Mucosa of rectum (tissue), 2 donors: ENCODE measurements around the gene KDM5B.
A peak's percentile ranks its signal among the peaks of the same experiment; 100 is the strongest.

Experiments
- H3K27ac ChIP-seq, 2 donors: one replicate each; pipeline ENCODE4 v1.7.0; 2013; ENCODE audit warnings: inconsistent platforms in 2 of 2, low read depth in 2 of 2, low read length in 2 of 2
- H3K27me3 ChIP-seq, 2 donors: one replicate each; pipeline ENCODE4 v1.7.0; 2013; ENCODE audit warnings: low read length in 2 of 2; ENCODE audit not compliant: control insufficient read depth in 2 of 2, insufficient read depth in 2 of 2
- H3K36me3 ChIP-seq, 2 donors: one replicate each; pipeline ENCODE4 v1.7.0; 2013; ENCODE audit warnings: low read length in 2 of 2; ENCODE audit not compliant: control insufficient read depth in 2 of 2, insufficient read depth in 2 of 2
- H3K4me1 ChIP-seq, 2 donors: one replicate each; pipeline ENCODE4 v1.7.0; 2013; ENCODE audit warnings: low read length in 2 of 2, mild to moderate bottlenecking in 1 of 2; ENCODE audit not compliant: control insufficient read depth in 2 of 2, insufficient read depth in 2 of 2
- H3K4me3 ChIP-seq, 2 donors: one replicate each; pipeline ENCODE4 v1.7.0; 2013; ENCODE audit warnings: low read length in 2 of 2
- H3K9ac ChIP-seq, 2 donors: one replicate each; pipeline ENCODE4 v1.7.0; 2013; ENCODE audit warnings: low read length in 2 of 2, low read depth in 1 of 2, mild to moderate bottlenecking in 1 of 2
- H3K9me3 ChIP-seq, 2 donors: one replicate each; pipeline ENCODE4 v1.7.0; 2013; ENCODE audit warnings: low read length in 2 of 2; ENCODE audit not compliant: control insufficient read depth in 2 of 2
- donor health status: healthy.
- donor health status: Normal muscosa, but diverticular disease.

The KDM5B gene

DNA sequence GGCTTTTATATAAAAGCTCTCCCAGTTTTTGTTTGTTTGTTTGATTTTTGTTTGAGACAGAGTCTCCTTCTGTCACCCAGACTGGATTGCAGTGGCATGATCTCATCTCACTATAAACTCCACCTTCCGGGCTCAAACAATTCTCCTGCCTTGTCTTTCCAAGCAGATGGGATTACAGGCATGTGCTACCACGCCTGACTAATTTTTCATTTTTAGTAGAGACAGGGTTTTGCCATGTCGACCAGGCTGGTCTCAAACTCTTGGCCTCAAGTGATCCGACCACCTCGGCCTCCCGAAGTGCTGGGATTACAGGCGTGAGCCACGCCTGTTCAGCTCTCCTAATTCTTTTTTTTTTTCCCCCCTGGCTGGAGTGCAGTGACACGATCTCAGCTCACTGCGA is 6.9 kb upstream of the KDM5B start:
- H3K27me3 ChIP-seq = no peaks in the 10 kb centered on the region
- no peaks in the 10 kb centered on the region for H3K9me3 ChIP-seq
- no peaks in the 10 kb centered on the region for H3K36me3 ChIP-seq
- no peak overlapping the region for H3K9ac ChIP-seq
- H3K27ac ChIP-seq = no peak overlapping the region
- peaks cover 12 to 24% of the 10 kb centered on the region in 2 donors for H3K4me1 ChIP-seq
- no peak overlapping the region for H3K4me3 ChIP-seq

GRCh38 chr1:202812176-202813026 is 4.2 kb upstream of the KDM5B start:
- no peaks in the 10 kb centered on the region for H3K9me3 ChIP-seq
- H3K9ac ChIP-seq = no peak overlapping the region
- H3K36me3 ChIP-seq = no peaks in the 10 kb centered on the region
- H3K4me3 ChIP-seq = peak overlapping the region in 1 of 2 donors; percentile 80
- no peaks in the 10 kb centered on the region for H3K27me3 ChIP-seq
- no peak overlapping the region for H3K27ac ChIP-seq
- peaks cover 16 to 30% of the 10 kb centered on the region in 2 donors for H3K4me1 ChIP-seq

- Histone ChIP-seq H3K9me3 (no peaks in the 10 kb centered on the region), H3K27ac (peak overlapping the region; percentile 77 to 91), H3K27me3 (no peaks in the 10 kb centered on the region), H3K36me3 (no peaks in the 10 kb centered on the region), H3K4me1 (peaks cover 16 to 32% of the 10 kb centered on the region in 2 donors), H3K4me3 (peak overlapping the region; percentile 80 to 89), H3K9ac (peak overlapping the region; percentile 75 to 83)
These were observed 3.3 kb upstream of the KDM5B start for GRCh38 chr1:202811296-202812175.

DNA sequence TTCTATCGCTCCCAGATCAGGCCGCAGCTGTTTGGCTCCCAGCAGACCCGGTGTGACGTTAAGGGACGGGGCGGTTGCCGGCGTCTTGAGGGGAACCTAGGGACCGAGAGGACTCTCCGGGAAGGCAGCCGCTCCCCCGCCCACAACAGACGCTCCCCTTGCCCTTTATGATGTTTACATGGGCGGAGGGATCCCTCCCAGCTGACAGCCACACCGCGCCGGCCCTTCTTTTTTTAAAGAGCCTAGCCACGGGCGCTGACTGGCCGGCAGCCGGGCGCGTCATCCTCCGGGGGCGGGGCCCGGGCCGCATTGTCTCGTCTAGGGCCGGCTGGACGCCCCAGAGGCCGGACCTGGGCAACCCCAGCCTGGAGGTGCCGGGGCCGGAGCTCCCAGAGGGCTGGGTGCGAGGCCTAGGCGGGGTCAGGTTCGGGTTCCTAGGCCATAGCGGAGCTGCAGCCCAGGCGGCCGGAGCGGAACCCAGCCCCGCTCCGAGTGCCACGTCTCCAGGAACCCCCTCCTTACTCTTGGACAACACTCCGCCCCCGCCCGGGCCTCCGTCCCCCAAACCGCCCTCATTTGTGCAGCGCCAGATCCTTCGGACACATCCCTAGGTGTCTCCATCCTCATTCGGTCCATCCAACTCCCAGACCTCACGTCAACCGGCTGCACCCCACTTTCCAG is 2.5 kb upstream of the KDM5B start, which contains the start of gene PCAT6:
PCAT6 (plus strand) TSS at position 340 of the 681 bp plus-strand sequence.
- Histone ChIP-seq H3K9ac (peak within 1 kb of the TSS; percentile 75 to 83), H3K4me1 (peaks cover 16 to 40% of the 10 kb centered on the region in 2 donors), H3K27ac (peak within 1 kb of the TSS; percentile 77 to 91), H3K36me3 (no peaks in the 10 kb centered on the region), H3K27me3 (no peaks in the 10 kb centered on the region), H3K4me3 (peak within 1 kb of the TSS; percentile 80 to 91), H3K9me3 (no peaks in the 10 kb centered on the region)

- H3K4me1 ChIP-seq = peaks cover 16 to 42% of the 10 kb centered on the region in 2 donors
- peak overlapping the region; percentile 70 to 83 for H3K9ac ChIP-seq
- no peaks in the 10 kb centered on the region for H3K9me3 ChIP-seq
- H3K27me3 ChIP-seq = no peaks in the 10 kb centered on the region
- peak overlapping the region; percentile 80 to 91 for H3K4me3 ChIP-seq
- H3K27ac ChIP-seq = peak overlapping the region; percentile 77 to 91
- H3K36me3 ChIP-seq = no peaks in the 10 kb centered on the region
These were observed 2.0 kb upstream of the KDM5B start for GRCh38 chr1:202810193-202810614.

DNA sequence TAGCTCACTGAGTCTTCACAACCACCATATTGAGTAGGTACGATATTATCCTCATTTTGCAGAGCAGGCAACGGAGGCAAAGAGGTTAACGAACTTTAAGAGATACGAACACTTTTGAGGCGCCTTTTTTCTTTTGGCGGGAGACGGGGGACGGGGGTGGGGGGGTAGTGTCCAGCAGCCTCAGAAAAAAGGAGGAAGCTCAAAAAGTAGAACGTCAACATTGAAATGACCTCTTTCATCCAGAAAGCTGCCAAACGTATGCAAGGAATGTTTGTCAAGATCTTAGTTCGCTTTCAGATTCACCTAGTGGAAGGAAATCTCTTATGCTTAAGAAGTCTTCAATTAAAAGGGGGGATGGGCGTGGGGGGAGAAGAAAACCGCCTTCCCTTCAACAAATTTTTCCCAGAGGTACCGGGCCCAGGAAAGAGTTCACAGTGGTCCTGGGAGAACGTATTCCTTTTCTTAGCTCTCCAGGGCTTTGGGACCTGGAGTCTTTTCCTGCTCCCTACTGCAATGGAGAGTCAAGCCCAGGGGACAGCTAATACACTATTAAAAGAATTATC is 1.5 kb upstream of the KDM5B start:
- Histone ChIP-seq H3K9me3 (no peaks in the 10 kb centered on the region), H3K4me3 (peak overlapping the region in 1 of 2 donors; percentile 91), H3K4me1 (peaks cover 16 to 40% of the 10 kb centered on the region in 2 donors), H3K9ac (no peak overlapping the region), H3K36me3 (no peaks in the 10 kb centered on the region), H3K27ac (no peak overlapping the region), H3K27me3 (no peaks in the 10 kb centered on the region)

DNA sequence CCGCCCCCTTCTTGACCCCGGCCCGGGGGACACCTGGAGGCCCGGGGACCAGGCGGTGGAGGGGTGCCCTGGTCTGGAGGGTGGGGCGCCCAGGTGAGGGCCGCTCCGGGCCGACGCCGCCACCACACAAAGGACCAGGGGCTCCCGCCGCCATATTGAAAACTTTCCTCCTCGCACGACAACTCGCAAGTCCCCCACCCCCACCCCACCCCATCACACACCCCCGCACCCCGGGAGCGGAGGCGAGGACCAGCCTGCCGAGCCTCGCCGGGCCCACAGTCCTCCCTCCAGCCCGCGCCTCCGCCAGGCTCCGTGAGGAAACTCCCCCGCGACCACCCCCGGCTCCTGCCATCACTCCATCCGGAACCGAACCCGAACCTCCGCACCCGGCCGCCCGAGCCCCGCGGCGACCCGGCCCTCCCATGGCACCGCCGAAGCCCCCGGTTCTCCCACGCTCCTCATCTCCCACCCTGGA is 733 bp downstream of the KDM5B start:
- Histone ChIP-seq H3K4me3 (peak overlapping the region; percentile 86 to 96), H3K27me3 (no peaks in the 10 kb centered on the region), H3K27ac (peak overlapping the region; percentile 90 to 92), H3K36me3 (no peaks in the 10 kb centered on the region), H3K9me3 (no peaks in the 10 kb centered on the region), H3K9ac (peak overlapping the region; percentile 85 to 93), H3K4me1 (peaks cover 16 to 34% of the 10 kb centered on the region in 2 donors)

GRCh38 chr1:202806845-202807450 is 1.3 kb downstream of the KDM5B start:
- H3K4me3 ChIP-seq = peak overlapping the region; percentile 86 to 96
- no peaks in the 10 kb centered on the region for H3K27me3 ChIP-seq
- H3K9me3 ChIP-seq = no peaks in the 10 kb centered on the region
- H3K9ac ChIP-seq = peak overlapping the region; percentile 81 to 93
- peak overlapping the region; percentile 90 to 92 for H3K27ac ChIP-seq
- H3K36me3 ChIP-seq = no peaks in the 10 kb centered on the region
- H3K4me1 ChIP-seq = peaks cover 11 to 29% of the 10 kb centered on the region in 2 donors
